ENCODE measurements around the gene GSE1.
A peak's percentile ranks its signal among the peaks of the same experiment; 100 is the strongest.

The GSE1 gene

DNA sequence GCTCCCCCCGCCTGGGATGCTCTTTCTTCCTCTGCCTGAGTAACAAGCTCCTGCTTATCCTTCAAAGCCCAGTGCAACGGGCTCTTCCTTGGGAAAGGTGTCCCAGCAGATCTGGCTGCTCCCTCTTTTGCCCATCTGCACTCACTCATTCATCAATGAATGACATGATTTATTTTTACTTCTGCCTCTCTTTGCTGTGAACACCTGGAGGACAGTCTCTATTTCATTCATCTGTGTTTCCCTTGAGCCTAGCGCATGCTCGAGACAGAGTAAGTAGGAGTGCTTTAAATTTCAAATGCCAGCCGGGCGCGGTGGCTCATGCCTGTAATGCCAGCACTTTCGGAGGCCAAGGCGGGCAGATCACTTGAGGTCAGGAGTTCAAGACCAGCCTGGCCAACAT is 97.6 kb downstream of the GSE1 start:
- TF ChIP-seq Cebpa-rat (IDR thresholded peaks at IDR 0.05): no peak
- H3K9me3 ChIP-seq: peaks cover 11% of the 10 kb centered on the region
- H3K4me3 ChIP-seq: no peak overlapping the region
- H3K4me1 ChIP-seq: peaks cover 8% of the 10 kb centered on the region
- no peak overlapping the region for H3K9ac ChIP-seq
- no peak overlapping the region for H3K27ac ChIP-seq
- H3K36me3 ChIP-seq: peaks cover 53% of the 10 kb centered on the region
- no peaks in the 10 kb centered on the region for H3K27me3 ChIP-seq
- H3K4me2 ChIP-seq: no peak overlapping the region
- no peaks in the 10 kb centered on the region; the same call in 1 of the 2 replicates for H4K20me1 ChIP-seq

DNA sequence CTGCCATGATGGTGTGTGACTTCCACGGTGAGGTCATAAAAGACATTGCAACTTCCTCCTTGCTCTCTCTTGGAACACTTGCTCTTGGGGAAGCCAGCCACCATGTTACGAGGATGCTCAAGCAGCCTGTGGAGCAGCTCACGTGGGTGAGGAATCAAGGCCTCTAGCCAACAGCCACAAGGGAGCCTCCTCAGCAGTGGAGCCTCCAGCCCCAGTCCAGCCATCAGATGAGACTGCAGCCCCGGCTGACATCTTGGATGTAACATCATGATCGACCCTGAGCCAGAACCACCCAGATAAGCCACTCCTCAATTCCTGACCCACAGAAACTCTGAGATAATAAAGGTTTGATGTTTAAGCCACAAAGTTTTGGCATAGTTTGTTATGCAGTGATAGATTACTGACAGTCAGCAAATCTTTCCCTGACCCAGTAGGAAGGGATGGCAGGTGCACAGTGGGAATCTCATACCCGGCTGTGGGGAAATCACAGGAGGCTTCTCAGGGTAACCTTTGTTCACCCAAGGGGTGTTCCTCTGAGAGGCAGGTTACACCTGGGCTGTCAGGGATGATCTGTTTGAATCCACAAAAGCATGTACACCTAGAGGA is 99.0 kb downstream of the GSE1 start:
- Histone ChIP-seq H3K9me3 (peaks cover 11% of the 10 kb centered on the region), H4K20me1 (peaks cover 6% of the 10 kb centered on the region), H3K27ac (no peak overlapping the region), H3K9ac (no peak overlapping the region), H3K27me3 (no peaks in the 10 kb centered on the region), H3K36me3 (peaks cover 46% of the 10 kb centered on the region), H3K4me3 (no peak overlapping the region), H3K4me1 (peaks cover 22% of the 10 kb centered on the region), H3K4me2 (no peak overlapping the region)
- TF ChIP-seq Cebpa-rat (IDR thresholded peaks at IDR 0.05): no peak

DNA sequence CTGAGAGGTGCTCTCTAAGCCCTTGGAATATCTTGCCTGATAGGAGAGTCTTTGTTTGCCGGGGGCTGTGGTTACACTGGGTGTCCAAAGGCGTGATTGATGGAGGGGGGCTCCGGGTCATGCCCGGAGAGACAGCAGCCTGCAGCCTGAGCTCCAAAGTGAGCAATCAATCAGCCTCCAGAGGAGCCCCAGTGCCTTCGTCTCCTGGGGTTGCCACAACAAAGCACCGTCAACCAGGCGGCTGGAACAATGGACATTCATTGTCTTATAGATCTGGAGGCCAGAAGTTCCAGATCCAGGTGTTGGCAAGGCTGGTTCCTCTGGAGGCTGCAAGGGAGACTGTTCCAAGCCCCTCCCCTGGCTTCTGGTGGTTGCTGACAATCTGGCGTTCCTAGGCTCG is 99.7 kb downstream of the GSE1 start:
- H3K27me3 ChIP-seq: no peaks in the 10 kb centered on the region
- peaks cover 13% of the 10 kb centered on the region for H4K20me1 ChIP-seq
- H3K9me3 ChIP-seq: peaks cover 11% of the 10 kb centered on the region
- H3K4me1 ChIP-seq: peaks cover 29% of the 10 kb centered on the region
- no peak overlapping the region for H3K27ac ChIP-seq
- no peak overlapping the region for H3K4me2 ChIP-seq
- no peak overlapping the region for H3K9ac ChIP-seq
- no peak for TF ChIP-seq Cebpa-rat (IDR thresholded peaks at IDR 0.05)
- peaks cover 42% of the 10 kb centered on the region for H3K36me3 ChIP-seq
- no peak overlapping the region for H3K4me3 ChIP-seq

DNA sequence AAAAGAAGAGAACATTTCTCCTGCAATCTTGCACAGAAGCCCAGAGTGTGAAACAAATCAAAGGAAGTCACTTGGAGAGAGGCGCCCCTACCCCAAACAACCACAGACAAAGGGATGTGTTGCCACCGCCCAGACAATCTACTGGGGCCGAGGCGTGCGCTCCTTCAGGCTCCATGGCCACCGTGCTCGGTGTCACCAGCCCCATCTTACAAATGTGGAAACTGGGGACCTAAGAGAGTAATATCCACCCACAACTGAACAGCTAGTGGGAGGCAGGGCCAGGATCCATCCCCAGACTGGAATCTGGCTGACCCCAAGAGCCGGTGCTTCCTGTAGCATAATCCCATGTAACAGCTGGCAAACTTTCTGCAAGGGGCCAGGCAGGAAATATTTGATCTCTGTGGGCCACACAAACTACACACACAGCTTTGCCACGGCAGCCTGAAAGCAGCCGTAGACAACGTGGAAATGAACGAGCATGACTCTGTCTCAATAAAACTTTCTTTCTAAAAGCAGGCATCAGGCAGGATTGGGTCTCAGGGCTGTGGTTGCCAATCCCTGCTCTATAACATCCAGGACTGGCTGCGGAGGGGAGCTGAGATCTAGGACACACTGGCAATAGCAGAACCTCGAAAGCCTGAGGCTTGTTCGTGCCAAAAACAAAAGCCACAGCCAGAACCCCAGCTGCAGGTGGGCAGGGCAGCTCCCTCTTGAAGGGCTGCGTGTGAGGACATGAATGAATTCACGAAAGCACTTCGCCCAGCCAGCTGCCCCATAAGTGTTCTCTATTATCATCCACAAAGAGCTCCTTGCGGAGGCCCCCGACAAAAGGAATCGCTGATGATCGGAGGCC is 102.3 kb downstream of the GSE1 start:
- TF ChIP-seq Cebpa-rat (IDR thresholded peaks at IDR 0.05): no peak
- H3K4me2 ChIP-seq: peak overlapping the region; percentile 84
- peaks cover 30% of the 10 kb centered on the region for H3K36me3 ChIP-seq
- no peak overlapping the region for H3K4me3 ChIP-seq
- H3K27me3 ChIP-seq: no peaks in the 10 kb centered on the region
- H3K9ac ChIP-seq: peak overlapping the region; percentile 56
- H3K27ac ChIP-seq: peak overlapping the region; percentile 63; the same call in 1 of the 2 replicates
- peaks cover 43% of the 10 kb centered on the region for H3K4me1 ChIP-seq
- peaks cover 11% of the 10 kb centered on the region for H3K9me3 ChIP-seq
- H4K20me1 ChIP-seq: peaks cover 29% of the 10 kb centered on the region

DNA sequence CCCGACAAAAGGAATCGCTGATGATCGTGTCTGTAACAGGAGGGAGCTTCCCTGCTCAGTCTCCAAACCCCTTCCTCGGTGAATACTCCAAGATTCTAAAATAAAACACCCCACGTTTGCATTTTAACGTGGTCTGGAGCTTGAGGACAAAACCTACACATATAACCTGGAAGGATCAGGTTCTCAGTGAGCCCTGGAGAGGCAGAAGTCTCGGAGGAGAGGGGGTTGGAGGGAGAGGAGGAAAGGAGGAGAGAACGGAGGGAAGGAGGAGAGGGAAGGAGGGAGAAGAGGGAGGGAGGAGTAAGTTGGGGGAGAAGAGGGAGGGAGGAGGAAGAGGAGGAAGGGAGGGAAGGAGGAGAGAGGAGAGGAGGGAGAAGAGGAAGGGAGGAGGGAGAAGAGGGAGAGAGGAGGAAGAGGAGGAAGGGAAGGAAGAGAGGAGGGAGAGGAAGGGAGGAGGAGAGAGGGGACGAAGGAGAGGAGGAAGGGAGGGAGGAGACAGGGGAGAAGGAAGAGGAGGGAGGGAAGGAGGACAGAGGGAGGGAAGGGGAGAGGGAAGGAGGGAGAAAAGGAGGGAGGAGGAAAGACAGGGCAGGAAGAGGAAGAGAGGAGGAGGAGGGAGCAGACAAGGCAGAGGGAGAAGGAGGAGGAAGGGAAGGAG is 103.0 kb downstream of the GSE1 start:
- peak overlapping the region; percentile 59 for H3K9ac ChIP-seq

DNA sequence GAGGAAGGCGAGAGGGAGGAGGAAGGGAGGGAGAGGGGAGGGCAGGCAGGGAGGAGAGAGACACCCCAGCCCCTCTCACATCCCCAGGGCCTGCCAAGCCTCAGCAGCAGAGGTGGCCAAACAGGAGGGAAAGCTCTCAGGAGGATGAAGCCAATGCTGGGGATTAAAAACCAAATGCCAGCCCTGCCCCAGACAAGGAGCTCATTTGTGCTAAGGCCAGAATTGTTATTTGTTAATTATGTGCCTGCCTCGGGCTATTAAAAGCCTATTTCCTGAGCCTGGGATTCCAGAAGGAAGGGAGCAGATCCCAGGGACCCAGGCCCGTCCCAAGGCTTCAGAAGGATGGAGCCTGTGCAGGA is 103.5 kb downstream of the GSE1 start:
- Histone ChIP-seq H3K27me3 (no peaks in the 10 kb centered on the region), H3K4me3 (no peak overlapping the region; the same call in 1 of the 2 replicates), H4K20me1 (peaks cover 29% of the 10 kb centered on the region), H3K4me2 (peak overlapping the region; percentile 84), H3K27ac (peak overlapping the region; percentile 63), H3K36me3 (peaks cover 25% of the 10 kb centered on the region), H3K9me3 (peaks cover 11% of the 10 kb centered on the region), H3K9ac (peak overlapping the region; percentile 59), H3K4me1 (peaks cover 50% of the 10 kb centered on the region)
- TF ChIP-seq Cebpa-rat (IDR thresholded peaks at IDR 0.05): no peak

More for the DNA sequence above, 103.0 kb downstream of the GSE1 start:
- Histone ChIP-seq H3K4me2 (peak overlapping the region; percentile 84), H3K27ac (peak overlapping the region; percentile 63), H4K20me1 (peaks cover 29% of the 10 kb centered on the region), H3K4me3 (no peak overlapping the region), H3K27me3 (no peaks in the 10 kb centered on the region), H3K9me3 (peaks cover 11% of the 10 kb centered on the region), H3K4me1 (peaks cover 45% of the 10 kb centered on the region), H3K36me3 (peaks cover 27% of the 10 kb centered on the region)
- no peak for TF ChIP-seq Cebpa-rat (IDR thresholded peaks at IDR 0.05)

DNA sequence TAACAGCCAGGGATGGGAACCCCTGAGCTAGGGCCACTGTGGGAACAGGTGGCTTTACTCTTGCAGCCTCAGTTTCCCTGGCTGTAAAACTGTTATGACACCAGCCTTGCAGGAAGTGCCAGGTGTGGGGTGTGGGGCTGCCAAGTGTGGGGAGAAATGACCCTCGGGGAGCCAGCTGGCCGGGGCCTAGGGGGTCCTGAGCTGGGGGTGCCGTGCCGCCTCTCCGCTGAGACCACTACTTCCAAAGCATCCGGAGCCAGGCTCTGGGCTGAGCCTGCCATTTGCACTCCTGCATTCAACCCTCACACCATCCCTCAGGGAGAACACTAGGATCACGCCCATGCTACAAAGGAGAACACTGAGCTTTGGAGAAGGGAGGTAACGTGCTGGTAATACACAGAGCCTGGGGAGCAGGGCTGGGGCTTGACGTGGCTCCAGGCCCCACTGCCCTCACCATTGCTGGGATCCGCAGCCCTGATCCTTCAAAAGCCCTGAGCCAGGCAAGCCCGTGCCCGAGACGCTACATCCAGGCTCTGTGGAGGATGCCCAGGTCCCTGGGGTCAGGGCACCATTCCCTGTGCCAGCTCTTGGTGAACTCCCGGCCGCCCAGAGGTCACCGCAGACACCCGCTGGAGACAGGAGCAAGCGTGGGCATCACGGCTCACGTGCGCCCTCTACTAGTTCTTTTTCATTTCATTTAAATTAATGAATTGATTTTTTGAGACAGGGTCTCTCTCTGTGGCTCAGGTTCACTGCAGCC is 104.5 kb downstream of the GSE1 start:
- Histone ChIP-seq H4K20me1 (peaks cover 33% of the 10 kb centered on the region), H3K4me2 (peak overlapping the region; percentile 84), H3K27ac (peak overlapping the region; percentile 63; the same call in 1 of the 2 replicates), H3K9ac (peak overlapping the region; percentile 59), H3K4me1 (peaks cover 60% of the 10 kb centered on the region), H3K4me3 (no peak overlapping the region; the same call in 1 of the 2 replicates), H3K9me3 (peaks cover 2% of the 10 kb centered on the region), H3K36me3 (peaks cover 16% of the 10 kb centered on the region), H3K27me3 (no peaks in the 10 kb centered on the region)
- TF ChIP-seq Cebpa-rat (IDR thresholded peaks at IDR 0.05): no peak

DNA sequence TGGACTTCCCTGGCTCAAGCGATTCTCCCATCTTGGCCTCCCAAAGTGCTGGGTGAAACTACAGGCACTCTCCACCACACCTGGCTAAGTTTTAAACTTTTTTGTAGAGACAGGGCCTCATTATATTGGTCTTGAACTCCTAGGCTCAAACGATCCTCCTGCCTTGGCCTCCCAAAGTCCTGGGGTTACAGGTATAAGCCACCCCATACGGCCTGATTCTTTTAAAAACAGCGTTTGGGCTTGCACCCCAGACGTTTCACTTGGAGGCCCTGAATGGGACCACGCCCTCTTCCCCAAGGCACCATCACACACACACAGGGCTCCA is 105.0 kb downstream of the GSE1 start:
- Histone ChIP-seq H3K4me1 (peaks cover 60% of the 10 kb centered on the region), H3K9ac (no peak overlapping the region), H3K27me3 (no peaks in the 10 kb centered on the region), H3K36me3 (peaks cover 11% of the 10 kb centered on the region; the same call in 1 of the 2 replicates), H3K4me3 (no peak overlapping the region), H3K4me2 (peak overlapping the region; percentile 84), H4K20me1 (peaks cover 34% of the 10 kb centered on the region), H3K9me3 (no peaks in the 10 kb centered on the region), H3K27ac (no peak overlapping the region)
- TF ChIP-seq Cebpa-rat (IDR thresholded peaks at IDR 0.05): no peak

DNA sequence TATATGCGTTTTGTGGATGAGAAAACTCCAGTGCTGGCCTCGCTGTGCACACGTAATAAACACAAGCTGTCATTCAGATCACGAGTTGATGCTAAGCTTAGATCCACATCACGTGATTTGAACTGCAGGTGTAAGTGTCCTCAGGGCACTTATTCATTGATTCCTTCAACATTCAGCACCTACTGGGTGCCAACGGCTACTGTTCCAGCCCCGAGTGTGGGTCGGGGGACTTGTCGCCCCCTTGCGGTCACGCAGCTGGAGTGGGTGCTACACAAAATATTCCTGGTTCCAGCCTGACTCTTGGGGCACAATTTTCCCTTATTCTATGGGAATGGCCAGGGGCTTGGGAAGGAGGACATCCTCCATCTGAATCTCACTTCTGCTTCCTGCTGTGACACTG is 105.6 kb downstream of the GSE1 start:
- H3K27ac ChIP-seq: no peak overlapping the region
- peaks cover 11% of the 10 kb centered on the region; the same call in 1 of the 2 replicates for H3K36me3 ChIP-seq
- H3K4me1 ChIP-seq: peaks cover 60% of the 10 kb centered on the region
- no peak overlapping the region for H3K4me3 ChIP-seq
- no peak for TF ChIP-seq Cebpa-rat (IDR thresholded peaks at IDR 0.05)
- peaks cover 34% of the 10 kb centered on the region for H4K20me1 ChIP-seq
- H3K9ac ChIP-seq: no peak overlapping the region
- no peaks in the 10 kb centered on the region for H3K9me3 ChIP-seq
- H3K4me2 ChIP-seq: no peak overlapping the region; the same call in 1 of the 2 replicates
- H3K27me3 ChIP-seq: no peaks in the 10 kb centered on the region
